ENCODE measurements around the gene NBPF10.
A peak's percentile ranks its signal among the peaks of the same experiment; 100 is the strongest.
"Not testable (repeated sequence)": the region's sequence is repeated elsewhere in the genome, so short reads cannot be mapped to it uniquely, and the experiment has no call there.

DNA sequence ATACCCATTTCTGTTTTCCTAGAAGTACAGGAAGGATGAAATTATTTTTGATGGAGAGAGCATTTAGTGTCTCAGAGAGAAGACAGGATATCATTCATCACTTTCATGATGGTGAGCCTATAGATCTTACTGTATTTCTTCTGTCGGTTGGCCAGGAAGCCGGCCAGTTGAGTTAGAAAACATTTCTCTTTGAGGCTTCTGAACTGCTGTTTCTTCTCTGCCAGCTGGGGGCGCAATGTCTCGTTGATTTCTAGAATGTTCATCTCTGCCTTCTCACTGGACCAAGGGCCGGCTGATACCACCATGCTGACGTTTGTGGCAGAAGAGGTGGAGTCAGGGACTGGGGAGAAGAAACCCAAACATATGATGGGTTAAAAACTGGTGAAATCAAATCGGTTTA, at the start of gene NBPF10:
- TF ChIP-seq, protein P1, sequence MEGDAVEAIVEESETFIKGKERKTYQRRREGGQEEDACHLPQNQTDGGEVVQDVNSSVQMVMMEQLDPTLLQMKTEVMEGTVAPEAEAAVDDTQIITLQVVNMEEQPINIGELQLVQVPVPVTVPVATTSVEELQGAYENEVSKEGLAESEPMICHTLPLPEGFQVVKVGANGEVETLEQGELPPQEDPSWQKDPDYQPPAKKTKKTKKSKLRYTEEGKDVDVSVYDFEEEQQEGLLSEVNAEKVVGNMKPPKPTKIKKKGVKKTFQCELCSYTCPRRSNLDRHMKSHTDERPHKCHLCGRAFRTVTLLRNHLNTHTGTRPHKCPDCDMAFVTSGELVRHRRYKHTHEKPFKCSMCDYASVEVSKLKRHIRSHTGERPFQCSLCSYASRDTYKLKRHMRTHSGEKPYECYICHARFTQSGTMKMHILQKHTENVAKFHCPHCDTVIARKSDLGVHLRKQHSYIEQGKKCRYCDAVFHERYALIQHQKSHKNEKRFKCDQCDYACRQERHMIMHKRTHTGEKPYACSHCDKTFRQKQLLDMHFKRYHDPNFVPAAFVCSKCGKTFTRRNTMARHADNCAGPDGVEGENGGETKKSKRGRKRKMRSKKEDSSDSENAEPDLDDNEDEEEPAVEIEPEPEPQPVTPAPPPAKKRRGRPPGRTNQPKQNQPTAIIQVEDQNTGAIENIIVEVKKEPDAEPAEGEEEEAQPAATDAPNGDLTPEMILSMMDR (IDR thresholded peaks at IDR 0.05), result peak in 1 of 4 experiments; percentile 10
- not testable (repeated sequence) for TF ChIP-seq POLR2A, POLR2AphosphoS5, EP300 (IDR thresholded peaks at IDR 0.05)
